DOHH2 (cell line): Measurements from ENCODE around the gene COL18A1.

Source experiments
- H3F3A ChIP-seq: fragments of 200-600 bp; sonication (generic), shearing (Covaris generic); 2 replicates; pipeline ENCODE4 v1.6.0; 2016; ENCODE audit warnings: antibody characterized with exemption, mild to moderate bottlenecking; ENCODE audit not compliant: control insufficient read depth, insufficient read depth
- H3K27ac ChIP-seq: fragments of 200-600 bp; sonication (generic); 2 replicates; pipeline ENCODE4 v1.5.1; 2014; ENCODE audit warnings: low read depth, mild to moderate bottlenecking, low read length, moderate library complexity
- H3K27me3 ChIP-seq: fragments of 200-600 bp; sonication (generic); 2 replicates; pipeline ENCODE4 v1.6.1; 2014; ENCODE audit warnings: mild to moderate bottlenecking, low read length, mixed read lengths; ENCODE audit not compliant: control insufficient read depth
- H3K36me3 ChIP-seq: fragments of 200-600 bp; sonication (generic); 2 replicates; pipeline ENCODE4 v1.6.1; 2014; ENCODE audit warnings: mild to moderate bottlenecking, low read length, moderate library complexity, mixed read lengths; ENCODE audit not compliant: control insufficient read depth
- H3K4me1 ChIP-seq: fragments of 200-600 bp; sonication (generic); 2 replicates; pipeline ENCODE4 v1.6.1; 2014; ENCODE audit warnings: mild to moderate bottlenecking, low read length, mixed read lengths; ENCODE audit not compliant: control insufficient read depth
- H3K4me2 ChIP-seq: fragments of 200-600 bp; sonication (generic); 2 replicates; pipeline ENCODE4 v1.6.0; 2014; ENCODE audit warnings: mild to moderate bottlenecking, low read length, moderate library complexity
- H3K4me3 ChIP-seq: fragments of 200-600 bp; sonication (generic); 2 replicates; pipeline ENCODE4 v1.5.1; 2014; ENCODE audit warnings: mild to moderate bottlenecking, low read length, mixed read lengths
- H3K79me2 ChIP-seq: fragments of 200-600 bp; sonication (generic); 2 replicates; pipeline ENCODE4 v1.6.1; 2014; ENCODE audit warnings: mild to moderate bottlenecking, low read length, mixed read lengths; ENCODE audit not compliant: control insufficient read depth
- H3K9me2 ChIP-seq: fragments of 200-600 bp; sonication (generic); replicated peaks from 2 replicates; pipeline ENCODE4 v1.6.1; 2014; ENCODE audit warnings: mild to moderate bottlenecking, low read length, mixed read lengths; ENCODE audit not compliant: control insufficient read depth
- H3K9me3 ChIP-seq: fragments of 200-600 bp; sonication (generic); 2 replicates; pipeline ENCODE4 v1.6.1; 2014; ENCODE audit warnings: antibody characterized with exemption, low read length, mixed read lengths; ENCODE audit not compliant: control insufficient read depth, insufficient read depth
- H4K20me1 ChIP-seq: fragments of 200-600 bp; sonication (generic); 2 replicates; pipeline ENCODE4 v1.6.0; 2014; ENCODE audit warnings: low read depth, mild to moderate bottlenecking, antibody characterized with exemption, low read length, moderate library complexity; ENCODE audit not compliant: control insufficient read depth, insufficient read depth
- EZH2phosphoT487 ChIP-seq: fragments of 200-600 bp; sonication (generic); IDR thresholded peaks from 2 replicates; pipeline ENCODE4 v1.6.1; 2017; ENCODE audit warnings: borderline replicate concordance, mild to moderate bottlenecking, antibody characterized with exemption, low read length, moderate library complexity, mixed read lengths
- TF ChIP-seq, protein P1 (sequence below): fragments of 200-600 bp; sonication (generic); IDR thresholded peaks from one replicate; pipeline ENCODE4 v1.5.1; 2014; ENCODE audit warnings: antibody characterized with exemption, mild to moderate bottlenecking, low read depth, low read length; ENCODE audit not compliant: poor library complexity, severe bottlenecking

The COL18A1 gene

DNA sequence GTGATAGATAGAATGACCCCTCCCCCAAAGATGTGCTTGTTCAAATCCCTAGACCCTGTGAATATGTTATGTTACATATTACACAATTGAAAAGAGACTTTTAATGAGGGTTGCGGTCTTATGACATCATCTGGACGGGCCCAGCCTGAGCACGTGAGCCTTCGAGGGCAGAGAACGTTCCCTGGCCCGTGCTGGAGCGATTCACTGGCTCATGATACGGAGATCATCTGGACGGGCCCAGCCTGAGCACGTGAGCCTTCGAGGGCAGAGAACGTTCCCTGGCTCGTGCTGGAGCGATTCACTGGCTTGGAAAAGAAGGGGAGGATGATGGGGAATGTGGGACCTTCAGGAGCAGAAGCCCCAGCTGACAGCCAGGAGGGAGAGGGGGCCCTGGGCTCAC lies 34.4 kb upstream of the COL18A1 start:
- H3K9me3 ChIP-seq, result no peaks in the 10 kb centered on the region
- H3F3A ChIP-seq, result no peaks in the 10 kb centered on the region
- H3K4me3 ChIP-seq, result no peak overlapping the region
- H3K36me3 ChIP-seq, result no peaks in the 10 kb centered on the region
- no peaks in the 10 kb centered on the region for H3K9me2 ChIP-seq
- H3K27me3 ChIP-seq, result no peaks in the 10 kb centered on the region
- H3K79me2 ChIP-seq, result no peaks in the 10 kb centered on the region
- peaks cover 8% of the 10 kb centered on the region for H3K4me1 ChIP-seq
- no peaks in the 10 kb centered on the region for H4K20me1 ChIP-seq
- H3K27ac ChIP-seq, result no peak overlapping the region
- TF ChIP-seq, protein P1, sequence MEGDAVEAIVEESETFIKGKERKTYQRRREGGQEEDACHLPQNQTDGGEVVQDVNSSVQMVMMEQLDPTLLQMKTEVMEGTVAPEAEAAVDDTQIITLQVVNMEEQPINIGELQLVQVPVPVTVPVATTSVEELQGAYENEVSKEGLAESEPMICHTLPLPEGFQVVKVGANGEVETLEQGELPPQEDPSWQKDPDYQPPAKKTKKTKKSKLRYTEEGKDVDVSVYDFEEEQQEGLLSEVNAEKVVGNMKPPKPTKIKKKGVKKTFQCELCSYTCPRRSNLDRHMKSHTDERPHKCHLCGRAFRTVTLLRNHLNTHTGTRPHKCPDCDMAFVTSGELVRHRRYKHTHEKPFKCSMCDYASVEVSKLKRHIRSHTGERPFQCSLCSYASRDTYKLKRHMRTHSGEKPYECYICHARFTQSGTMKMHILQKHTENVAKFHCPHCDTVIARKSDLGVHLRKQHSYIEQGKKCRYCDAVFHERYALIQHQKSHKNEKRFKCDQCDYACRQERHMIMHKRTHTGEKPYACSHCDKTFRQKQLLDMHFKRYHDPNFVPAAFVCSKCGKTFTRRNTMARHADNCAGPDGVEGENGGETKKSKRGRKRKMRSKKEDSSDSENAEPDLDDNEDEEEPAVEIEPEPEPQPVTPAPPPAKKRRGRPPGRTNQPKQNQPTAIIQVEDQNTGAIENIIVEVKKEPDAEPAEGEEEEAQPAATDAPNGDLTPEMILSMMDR, result no peak
- no peak for TF ChIP-seq EZH2phosphoT487
- H3K4me2 ChIP-seq, result peak overlapping the region; percentile 13; the same call in 1 of the 2 replicates

DNA sequence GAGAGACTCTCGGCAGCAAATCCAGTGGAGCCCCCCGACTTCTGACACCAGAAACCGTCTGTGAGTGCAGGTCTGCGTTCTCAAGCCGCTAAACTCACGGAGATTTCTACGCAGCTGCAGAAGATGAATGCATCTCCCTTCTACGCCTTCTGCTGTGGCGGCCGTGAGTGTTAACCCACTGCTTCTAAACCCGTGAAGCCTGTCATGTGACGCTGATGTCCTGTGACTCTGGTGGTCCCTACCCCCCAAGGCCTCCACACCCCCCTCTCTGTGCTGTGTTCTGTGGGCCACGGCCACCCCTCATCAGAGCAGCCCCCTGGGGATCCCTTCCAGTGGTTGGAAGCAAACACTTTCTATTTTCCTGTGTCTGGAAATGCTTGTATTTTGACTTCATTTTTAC lies 33.9 kb upstream of the COL18A1 start:
- H3K36me3 ChIP-seq, result no peaks in the 10 kb centered on the region
- TF ChIP-seq EZH2phosphoT487, result no peak
- TF ChIP-seq, protein P1, result no peak
- H3K4me3 ChIP-seq, result no peak overlapping the region
- H3F3A ChIP-seq, result no peaks in the 10 kb centered on the region
- H3K27me3 ChIP-seq, result no peaks in the 10 kb centered on the region
- H3K9me2 ChIP-seq, result no peaks in the 10 kb centered on the region
- H3K4me2 ChIP-seq, result no peak overlapping the region
- no peaks in the 10 kb centered on the region for H4K20me1 ChIP-seq
- no peaks in the 10 kb centered on the region for H3K9me3 ChIP-seq
- H3K79me2 ChIP-seq, result no peaks in the 10 kb centered on the region
- no peak overlapping the region for H3K27ac ChIP-seq
- H3K4me1 ChIP-seq, result peaks cover 8% of the 10 kb centered on the region

DNA sequence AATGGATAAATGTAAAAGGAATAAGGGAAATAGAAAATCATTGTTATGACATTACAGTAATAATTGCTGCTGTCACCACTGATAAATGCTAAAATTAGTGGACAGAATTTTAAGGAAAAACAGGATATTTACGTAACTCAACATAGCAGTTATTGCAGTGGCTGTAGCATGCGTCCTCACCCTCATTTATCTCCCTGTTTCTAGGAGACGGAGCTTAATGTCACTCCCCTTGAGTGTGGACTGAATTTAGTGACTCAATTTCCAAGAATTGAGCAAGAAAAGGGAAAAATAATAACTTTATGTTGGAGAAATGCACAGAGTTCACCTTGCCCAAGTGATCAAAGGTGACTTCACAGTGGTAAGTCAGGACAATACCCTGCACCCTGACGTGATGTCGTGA lies 33.3 kb upstream of the COL18A1 start:
- Histone ChIP-seq H3K4me2 (no peak overlapping the region), H3K9me3 (no peaks in the 10 kb centered on the region), H3K9me2 (no peaks in the 10 kb centered on the region), H3K4me3 (no peak overlapping the region), H3K27ac (no peak overlapping the region), H3F3A (no peaks in the 10 kb centered on the region), H4K20me1 (no peaks in the 10 kb centered on the region), H3K4me1 (peaks cover 8% of the 10 kb centered on the region), H3K27me3 (no peaks in the 10 kb centered on the region), H3K36me3 (no peaks in the 10 kb centered on the region), H3K79me2 (no peaks in the 10 kb centered on the region)
- TF ChIP-seq EZH2phosphoT487, result no peak
- TF ChIP-seq, protein P1, result no peak

DNA sequence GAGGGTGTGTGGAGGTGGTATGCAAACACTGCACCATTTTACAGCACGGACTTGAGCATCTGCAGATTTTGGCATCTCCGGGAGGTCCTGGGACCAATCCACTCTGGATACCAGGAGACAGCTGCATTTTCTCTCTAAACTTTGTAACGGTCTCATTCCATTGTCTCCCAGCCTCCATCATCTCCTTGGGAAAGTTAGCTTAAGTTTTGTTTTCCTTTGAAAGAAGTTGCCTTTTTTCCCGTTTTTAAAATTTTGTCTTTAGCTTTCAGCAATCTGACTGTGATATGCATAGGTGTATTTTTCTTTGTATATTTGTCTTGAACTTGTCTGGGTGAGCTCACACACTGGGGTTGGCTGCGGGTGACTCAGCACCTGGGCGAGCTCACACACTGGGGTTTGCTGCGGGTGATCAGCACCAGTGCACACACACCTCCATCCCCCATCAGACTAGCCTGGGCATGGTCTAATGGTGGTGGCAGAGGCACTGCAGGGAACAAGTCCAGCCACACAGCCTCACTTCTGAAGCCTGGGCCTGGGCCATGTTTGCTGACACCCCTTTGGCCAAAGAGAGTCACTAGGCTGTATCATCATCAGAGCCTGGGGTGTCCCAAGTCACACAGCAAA lies 32.1 kb upstream of the COL18A1 start:
- Histone ChIP-seq H3K36me3 (no peaks in the 10 kb centered on the region), H3K4me2 (no peak overlapping the region), H3K4me1 (peaks cover 8% of the 10 kb centered on the region), H3F3A (no peaks in the 10 kb centered on the region), H3K27me3 (no peaks in the 10 kb centered on the region), H3K79me2 (no peaks in the 10 kb centered on the region), H3K9me3 (no peaks in the 10 kb centered on the region), H3K4me3 (no peak overlapping the region), H3K9me2 (no peaks in the 10 kb centered on the region), H3K27ac (no peak overlapping the region), H4K20me1 (no peaks in the 10 kb centered on the region)
- no peak for TF ChIP-seq EZH2phosphoT487
- TF ChIP-seq, protein P1, result no peak
